TTC549 (cell line): Measurements from ENCODE around the gene NSUN5.
"Not testable (repeated sequence)": the region's sequence is repeated elsewhere in the genome, so short reads cannot be mapped to it uniquely, and the experiment has no call there.

Experiments used
- FAIRE-seq: peaks from 2 replicates; lab custom pipeline; 2012; peaks lifted over from hg19 to GRCh38; lab: Jason Lieb, UNC

Gene NSUN5

GRCh38 chr7:73325424-73325823 lies 16.8 kb upstream of the NSUN5 start:
- FAIRE-seq, result not testable (repeated sequence)

GRCh38 chr7:73324081-73324845 lies 15.6 kb upstream of the NSUN5 start:
- FAIRE-seq, result not testable (repeated sequence)

DNA sequence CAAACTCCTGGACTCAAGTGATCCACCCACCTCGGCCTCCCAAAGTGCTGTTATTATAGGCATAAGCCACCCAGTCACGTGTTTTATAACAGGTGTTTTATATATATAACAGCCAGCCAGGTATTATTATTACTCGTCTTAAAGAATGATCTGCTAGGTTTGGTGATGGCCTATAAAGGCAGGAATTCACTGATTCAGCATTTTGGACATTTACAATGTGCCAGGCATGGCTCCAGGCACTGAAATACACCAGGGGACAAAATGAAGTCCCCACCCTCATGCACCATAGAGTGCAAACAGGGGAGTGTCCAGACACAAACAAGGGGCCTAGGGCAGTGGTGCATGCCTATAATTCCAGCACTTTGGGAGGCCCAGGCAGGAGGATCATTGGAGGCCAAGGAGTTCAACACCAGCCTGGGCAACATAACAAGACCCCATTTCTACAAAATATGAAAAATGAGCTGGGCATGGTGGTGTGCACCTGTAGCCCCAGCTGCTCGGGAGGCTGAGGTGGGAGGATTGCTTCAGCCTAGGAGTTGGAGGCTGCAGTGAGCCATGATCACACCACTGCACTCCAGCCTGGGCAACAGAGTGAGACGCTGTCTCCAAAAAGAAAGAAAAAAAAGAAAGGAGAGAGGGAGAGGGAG lies 14.9 kb upstream of the NSUN5 start:
- not testable (repeated sequence) for FAIRE-seq

DNA sequence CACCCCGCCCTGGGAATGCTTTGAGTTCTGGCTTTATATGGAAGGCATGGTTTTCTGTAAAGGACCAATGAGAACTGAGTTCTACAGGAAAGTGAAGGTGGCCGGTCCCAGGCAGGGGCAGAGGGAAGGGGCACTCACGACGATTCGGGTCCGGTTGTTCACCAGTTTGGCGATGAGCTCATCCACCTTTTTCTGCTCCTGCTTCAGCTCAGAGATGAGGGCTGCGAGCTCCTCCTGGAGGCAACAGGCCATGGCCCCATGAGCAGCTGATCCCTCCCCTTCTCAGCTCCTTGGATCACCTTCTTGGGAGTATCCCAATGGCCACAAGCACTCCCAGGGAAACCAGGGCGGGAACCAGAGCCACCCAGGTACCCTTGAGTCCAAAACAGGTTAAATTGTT lies 11.4 kb upstream of the NSUN5 start:
- FAIRE-seq, result not testable (repeated sequence)

- FAIRE-seq, result not testable (repeated sequence)
These were observed 10.9 kb upstream of the NSUN5 start for GRCh38 chr7:73319541-73319940.

DNA sequence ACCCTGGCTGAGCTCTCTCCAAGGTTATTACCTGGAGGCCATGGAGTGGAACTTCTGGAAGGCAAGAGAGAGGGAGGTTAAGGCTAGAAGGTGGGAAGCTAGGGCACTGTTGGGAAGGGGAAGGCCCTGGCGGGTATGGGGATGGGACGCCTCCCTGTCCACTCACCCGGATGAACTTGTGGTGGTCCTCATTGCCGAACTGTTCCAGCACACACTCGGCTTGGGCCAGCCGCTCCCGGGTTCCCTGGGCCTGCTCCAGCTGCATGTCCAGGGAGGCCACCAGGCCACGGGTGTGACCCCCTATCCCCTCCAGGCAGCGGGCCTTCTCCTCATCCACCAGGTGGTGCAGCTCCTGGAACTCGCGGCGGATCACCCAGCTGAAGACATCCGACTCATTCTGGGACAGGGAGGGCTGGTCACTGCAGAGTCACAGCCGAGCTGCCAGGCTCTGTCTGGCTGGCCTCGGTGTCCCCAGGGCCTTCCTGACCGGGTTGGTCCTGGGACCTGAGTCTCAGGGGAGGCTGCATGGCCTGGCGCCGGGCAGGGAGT lies 10.1 kb upstream of the NSUN5 start:
- not testable (repeated sequence) for FAIRE-seq

DNA sequence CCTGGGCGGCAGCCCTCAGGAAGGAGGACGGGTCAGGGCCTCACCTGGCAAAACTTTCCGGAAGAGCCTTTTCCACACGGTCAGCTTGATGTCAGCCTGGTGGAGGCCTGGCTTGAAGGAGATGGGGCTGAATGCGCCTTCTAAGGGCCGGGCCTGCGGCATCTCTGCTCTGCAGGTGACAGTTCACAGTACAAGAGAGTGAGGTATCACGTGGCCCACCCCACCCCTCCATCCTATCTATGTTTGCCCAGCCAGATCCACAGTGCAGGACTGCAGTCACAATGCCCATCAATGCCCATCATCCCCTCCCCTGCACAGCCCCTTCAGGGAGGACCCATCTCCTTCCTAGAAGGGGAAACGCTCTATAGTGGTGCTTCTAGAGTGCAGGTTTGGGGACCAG lies 7.9 kb upstream of the NSUN5 start:
- no peak for FAIRE-seq

GRCh38 chr7:73314271-73314670 lies 5.6 kb upstream of the NSUN5 start:
- no peak for FAIRE-seq

- FAIRE-seq, result no peak
These were observed 4.9 kb upstream of the NSUN5 start for GRCh38 chr7:73313521-73313906.

DNA sequence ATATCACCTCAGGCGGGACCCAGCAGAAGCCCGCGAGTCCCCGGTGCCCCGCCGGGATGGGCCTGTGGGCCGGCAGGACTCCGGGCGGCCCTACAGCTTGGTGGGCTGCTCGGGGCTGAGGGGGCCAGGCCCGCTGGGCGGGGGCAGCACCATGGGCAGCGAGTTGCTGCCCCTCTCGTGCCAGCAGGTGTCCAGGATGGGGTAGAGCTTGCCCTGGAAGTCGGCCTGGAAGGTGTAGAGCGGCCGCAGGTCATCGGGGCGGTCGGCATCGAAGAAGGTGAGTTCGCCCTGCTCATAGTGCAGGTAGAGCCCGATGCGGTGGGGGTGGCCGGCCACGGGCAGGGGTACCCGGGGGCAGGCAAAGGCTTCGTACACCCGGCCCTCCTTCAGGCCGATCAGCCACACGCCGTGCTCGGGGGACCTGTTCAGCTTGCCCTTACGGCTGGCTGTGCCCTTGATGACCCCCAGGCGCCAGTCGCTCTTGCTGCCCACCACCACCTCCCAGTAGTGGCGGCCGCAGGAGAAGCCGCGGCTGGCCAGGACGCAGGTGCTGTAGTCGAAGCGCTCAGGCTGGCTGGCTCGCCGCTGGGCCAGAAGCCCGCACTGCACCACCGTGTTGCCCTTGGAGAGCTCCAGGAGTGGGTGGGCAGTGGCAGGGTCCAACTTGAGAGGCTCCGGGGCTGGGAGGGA lies 4.3 kb upstream of the NSUN5 start:
- FAIRE-seq, result no peak

- FAIRE-seq, result not testable (repeated sequence)
These were observed 2.8 kb upstream of the NSUN5 start for GRCh38 chr7:73311421-73311820.

DNA sequence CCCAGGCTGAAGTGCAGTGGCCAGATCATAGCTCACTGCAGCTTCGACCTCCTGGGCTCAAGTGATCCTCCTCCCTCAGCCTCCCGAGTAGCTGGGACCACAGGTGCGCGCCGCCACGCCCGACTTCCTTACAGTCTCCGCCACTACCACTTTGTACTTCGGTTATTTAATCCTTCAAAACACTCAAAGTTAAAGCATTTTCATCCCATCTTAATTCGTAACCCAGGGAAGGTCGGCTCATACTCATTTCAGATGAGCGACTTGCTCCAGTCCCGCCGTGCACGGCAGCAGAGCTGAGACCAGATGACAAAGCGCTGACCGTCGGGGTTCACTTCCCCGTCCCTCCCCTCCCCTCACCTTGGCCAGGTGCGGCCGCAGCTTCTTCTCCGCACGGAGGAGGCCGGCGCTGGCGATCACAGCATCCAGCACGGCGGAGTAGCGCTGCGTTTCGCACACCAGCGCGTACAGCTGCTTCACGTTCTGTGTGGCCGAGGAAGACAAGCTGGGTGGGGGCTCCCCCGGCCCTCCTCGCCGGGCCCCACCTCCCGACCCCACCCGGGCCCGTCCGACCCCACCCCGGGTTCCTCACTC lies 457 bp downstream of the NSUN5 start:
- FAIRE-seq, result no peak

GRCh38 chr7:73307436-73307835 lies 1.2 kb downstream of the NSUN5 start:
- no peak for FAIRE-seq

DNA sequence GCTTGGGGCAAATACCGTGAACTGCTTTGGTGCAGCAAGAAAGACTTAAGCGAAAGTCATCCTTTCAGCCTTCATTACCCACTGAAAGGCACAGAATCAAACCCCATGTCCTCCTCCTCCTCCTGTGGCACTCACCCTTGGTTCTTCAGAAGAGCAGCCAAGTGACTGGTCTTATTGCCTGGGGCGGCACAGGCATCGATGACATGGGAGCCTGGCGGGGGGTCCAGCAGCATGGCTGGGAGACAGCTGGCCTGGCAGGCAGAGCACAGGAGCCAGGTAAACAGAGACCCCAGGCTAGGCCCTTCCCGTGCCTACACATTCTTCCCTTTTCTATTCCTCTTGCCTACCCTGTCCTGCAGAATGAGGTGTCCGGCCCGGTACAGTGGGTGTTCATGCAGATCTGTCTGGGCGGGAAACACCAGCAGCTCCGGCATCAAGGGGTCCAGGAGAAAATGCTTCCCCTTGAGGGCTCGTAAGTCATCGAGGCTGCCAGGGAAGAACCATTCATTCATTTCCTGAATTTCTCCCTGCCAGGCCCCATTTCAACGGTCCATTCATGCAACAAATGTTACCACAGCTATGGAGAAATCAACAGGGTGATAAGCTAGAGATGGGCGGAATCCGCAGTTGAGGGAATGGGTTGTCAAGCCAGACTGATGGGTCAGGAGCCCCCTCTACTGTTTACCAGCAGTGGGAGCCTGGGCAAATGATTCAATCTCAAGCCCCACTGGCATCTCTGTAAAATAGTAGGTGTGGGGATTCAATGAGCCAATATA lies 3.8 kb downstream of the NSUN5 start:
- not testable (repeated sequence) for FAIRE-seq

- FAIRE-seq, result no peak
These were observed 4.6 kb downstream of the NSUN5 start for GRCh38 chr7:73304071-73304470.

GRCh38 chr7:73303546-73303945 lies 5.1 kb downstream of the NSUN5 start:
- FAIRE-seq, result no peak

- FAIRE-seq, result not testable (repeated sequence)
These were observed 5.8 kb downstream of the NSUN5 start for GRCh38 chr7:73302846-73303245.

- FAIRE-seq, result not testable (repeated sequence)
These were observed 7.5 kb downstream of the NSUN5 start for GRCh38 chr7:73301108-73301507.

GRCh38 chr7:73299812-73300211 lies 8.8 kb downstream of the NSUN5 start:
- FAIRE-seq, result not testable (repeated sequence)

GRCh38 chr7:73297706-73298105 lies 10.9 kb downstream of the NSUN5 start:
- not testable (repeated sequence) for FAIRE-seq

DNA sequence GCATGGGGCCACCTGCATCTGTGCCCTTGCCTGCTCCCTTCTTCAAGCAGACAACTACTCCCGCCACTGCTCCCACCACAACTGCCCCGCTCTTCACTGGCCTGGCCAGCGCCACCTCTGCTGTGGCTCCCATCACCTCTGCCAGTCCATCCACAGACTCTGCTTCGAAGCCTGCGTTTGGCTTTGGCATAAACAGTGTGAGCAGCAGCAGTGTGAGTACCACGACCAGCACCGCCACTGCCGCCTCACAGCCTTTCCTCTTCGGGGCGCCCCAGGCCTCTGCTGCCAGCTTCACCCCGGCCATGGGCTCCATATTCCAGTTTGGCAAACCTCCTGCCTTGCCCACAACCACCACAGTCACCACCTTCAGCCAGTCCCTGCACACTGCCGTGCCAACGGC lies 11.4 kb downstream of the NSUN5 start:
- not testable (repeated sequence) for FAIRE-seq

- not testable (repeated sequence) for FAIRE-seq
These were observed 31.4 kb downstream of the NSUN5 start for GRCh38 chr7:73277210-73277609.
